Measurements from ENCODE around the gene EYS.
"Not testable (repeated sequence)": the region's sequence is repeated elsewhere in the genome, so short reads cannot be mapped to it uniquely, and the experiment has no call there.

The EYS gene

GRCh38 chr6:63839485-63839884, 1867.5 kb downstream of the EYS start:
- Histone ChIP-seq H3K9ac (ENCODE audit: insufficient read length, low read depth) (no peak overlapping the region), H3K36me3 (ENCODE audit: insufficient read depth, insufficient read length, low read length) (no peaks in the 10 kb centered on the region), H3K4me1 (ENCODE audit: insufficient read depth, insufficient read length) (no peaks in the 10 kb centered on the region), H3K4me3 (ENCODE audit: insufficient read length, low read depth) (no peak overlapping the region), H3K9me3 (ENCODE audit: insufficient read depth, low read length) (no peaks in the 10 kb centered on the region), H3K27me3 (ENCODE audit: insufficient read depth, insufficient read length) (no peaks in the 10 kb centered on the region)
- TF ChIP-seq SUZ12 (IDR thresholded peaks at IDR 0.05; ENCODE audit: extremely low read depth, insufficient read depth, insufficient read length) (no peak), YY1 (IDR thresholded peaks at IDR 0.05; ENCODE audit: insufficient read depth, insufficient read length) (no peak), ZNF274 (IDR thresholded peaks at IDR 0.05; ENCODE audit: low read depth, low read length) (no peak)
- no peak for DNase-seq (ENCODE audit: low read depth, low spot score)

GRCh38 chr6:63828678-63829077, 1878.3 kb downstream of the EYS start:
- H3K9me3 ChIP-seq (ENCODE audit: insufficient read depth, low read length); H3K4me3 ChIP-seq (ENCODE audit: insufficient read length, low read depth); H3K36me3 ChIP-seq (ENCODE audit: insufficient read depth, insufficient read length, low read length): not testable (repeated sequence)

GRCh38 chr6:63824722-63825121, 1882.3 kb downstream of the EYS start:
- H3K9me3 ChIP-seq (ENCODE audit: insufficient read depth, low read length): no peaks in the 10 kb centered on the region
- no peak for TF ChIP-seq SUZ12 (IDR thresholded peaks at IDR 0.05; ENCODE audit: extremely low read depth, insufficient read depth, insufficient read length)
- H3K4me3 ChIP-seq (ENCODE audit: insufficient read length, low read depth): no peak overlapping the region
- H3K27me3 ChIP-seq (ENCODE audit: insufficient read depth, insufficient read length): no peaks in the 10 kb centered on the region
- no peaks in the 10 kb centered on the region for H3K36me3 ChIP-seq (ENCODE audit: insufficient read depth, insufficient read length, low read length)
- no peaks in the 10 kb centered on the region for H3K4me1 ChIP-seq (ENCODE audit: insufficient read depth, insufficient read length)
- no peak for DNase-seq (ENCODE audit: low read depth, low spot score)
- no peak overlapping the region for H3K9ac ChIP-seq (ENCODE audit: insufficient read length, low read depth)

More at GRCh38 chr6:63828678-63829077, 1878.3 kb downstream of the EYS start:
- not testable (repeated sequence) for DNase-seq (ENCODE audit: low read depth, low spot score); H3K9ac ChIP-seq (ENCODE audit: insufficient read length, low read depth); H3K4me1 ChIP-seq (ENCODE audit: insufficient read depth, insufficient read length); H3K27me3 ChIP-seq (ENCODE audit: insufficient read depth, insufficient read length)

- Histone ChIP-seq H3K9ac (ENCODE audit: insufficient read length, low read depth) (no peak overlapping the region), H3K9me3 (ENCODE audit: insufficient read depth, low read length) (no peaks in the 10 kb centered on the region), H3K4me3 (ENCODE audit: insufficient read length, low read depth) (no peak overlapping the region), H3K4me1 (ENCODE audit: insufficient read depth, insufficient read length) (no peaks in the 10 kb centered on the region), H3K27me3 (ENCODE audit: insufficient read depth, insufficient read length) (no peaks in the 10 kb centered on the region), H3K36me3 (ENCODE audit: insufficient read depth, insufficient read length, low read length) (no peaks in the 10 kb centered on the region)
- no peak for TF ChIP-seq YY1 (IDR thresholded peaks at IDR 0.05; ENCODE audit: insufficient read depth, insufficient read length)
- no peak for TF ChIP-seq ZNF274 (IDR thresholded peaks at IDR 0.05; ENCODE audit: low read depth, low read length)
- no peak for TF ChIP-seq SUZ12 (IDR thresholded peaks at IDR 0.05; ENCODE audit: extremely low read depth, insufficient read depth, insufficient read length)
- no peak for DNase-seq (ENCODE audit: low read depth, low spot score)
Observed at GRCh38 chr6:63821442-63821841, 1885.6 kb downstream of the EYS start.

GRCh38 chr6:63819831-63820230, 1887.2 kb downstream of the EYS start:
- Histone ChIP-seq H3K4me3 (ENCODE audit: insufficient read length, low read depth) (no peak overlapping the region), H3K4me1 (ENCODE audit: insufficient read depth, insufficient read length) (no peaks in the 10 kb centered on the region)
- DNase-seq (ENCODE audit: low read depth, low spot score): no peak

GRCh38 chr6:63817492-63818050, 1889.5 kb downstream of the EYS start:
- TF ChIP-seq YY1 (IDR thresholded peaks at IDR 0.05; ENCODE audit: insufficient read depth, insufficient read length) (no peak), ZNF274 (IDR thresholded peaks at IDR 0.05; ENCODE audit: low read depth, low read length) (no peak)
- no peak overlapping the region for H3K4me3 ChIP-seq (ENCODE audit: insufficient read length, low read depth)
- no peaks in the 10 kb centered on the region for H3K4me1 ChIP-seq (ENCODE audit: insufficient read depth, insufficient read length)
- H3K9me3 ChIP-seq (ENCODE audit: insufficient read depth, low read length): no peaks in the 10 kb centered on the region
- H3K36me3 ChIP-seq (ENCODE audit: insufficient read depth, insufficient read length, low read length): no peaks in the 10 kb centered on the region
- no peak for DNase-seq (ENCODE audit: low read depth, low spot score)
- no peak overlapping the region for H3K9ac ChIP-seq (ENCODE audit: insufficient read length, low read depth)
- H3K27me3 ChIP-seq (ENCODE audit: insufficient read depth, insufficient read length): no peaks in the 10 kb centered on the region

More at GRCh38 chr6:63819831-63820230, 1887.2 kb downstream of the EYS start:
- Histone ChIP-seq H3K27me3 (ENCODE audit: insufficient read depth, insufficient read length) (no peaks in the 10 kb centered on the region), H3K36me3 (ENCODE audit: insufficient read depth, insufficient read length, low read length) (no peaks in the 10 kb centered on the region), H3K9me3 (ENCODE audit: insufficient read depth, low read length) (no peaks in the 10 kb centered on the region), H3K9ac (ENCODE audit: insufficient read length, low read depth) (no peak overlapping the region)
- TF ChIP-seq SUZ12 (IDR thresholded peaks at IDR 0.05; ENCODE audit: extremely low read depth, insufficient read depth, insufficient read length) (no peak), ZNF274 (IDR thresholded peaks at IDR 0.05; ENCODE audit: low read depth, low read length) (no peak)

- Histone ChIP-seq H3K4me3 (ENCODE audit: insufficient read length, low read depth) (no peak overlapping the region), H3K36me3 (ENCODE audit: insufficient read depth, insufficient read length, low read length) (no peaks in the 10 kb centered on the region), H3K4me1 (ENCODE audit: insufficient read depth, insufficient read length) (no peaks in the 10 kb centered on the region), H3K27me3 (ENCODE audit: insufficient read depth, insufficient read length) (no peaks in the 10 kb centered on the region), H3K9ac (ENCODE audit: insufficient read length, low read depth) (no peak overlapping the region), H3K9me3 (ENCODE audit: insufficient read depth, low read length) (no peaks in the 10 kb centered on the region)
- TF ChIP-seq SUZ12 (IDR thresholded peaks at IDR 0.05; ENCODE audit: extremely low read depth, insufficient read depth, insufficient read length) (no peak), YY1 (IDR thresholded peaks at IDR 0.05; ENCODE audit: insufficient read depth, insufficient read length) (no peak), ZNF274 (IDR thresholded peaks at IDR 0.05; ENCODE audit: low read depth, low read length) (no peak)
- no peak for DNase-seq (ENCODE audit: low read depth, low spot score)
Observed at GRCh38 chr6:63816982-63817436, 1890.0 kb downstream of the EYS start.

- no peaks in the 10 kb centered on the region for H3K36me3 ChIP-seq (ENCODE audit: insufficient read depth, insufficient read length, low read length)
- no peaks in the 10 kb centered on the region for H3K27me3 ChIP-seq (ENCODE audit: insufficient read depth, insufficient read length)
- DNase-seq (ENCODE audit: low read depth, low spot score): no peak
- H3K4me3 ChIP-seq (ENCODE audit: insufficient read length, low read depth): no peak overlapping the region
- TF ChIP-seq SUZ12 (IDR thresholded peaks at IDR 0.05; ENCODE audit: extremely low read depth, insufficient read depth, insufficient read length) (no peak), ZNF274 (IDR thresholded peaks at IDR 0.05; ENCODE audit: low read depth, low read length) (no peak), YY1 (IDR thresholded peaks at IDR 0.05; ENCODE audit: insufficient read depth, insufficient read length) (no peak)
- H3K9me3 ChIP-seq (ENCODE audit: insufficient read depth, low read length): no peaks in the 10 kb centered on the region
- H3K4me1 ChIP-seq (ENCODE audit: insufficient read depth, insufficient read length): no peaks in the 10 kb centered on the region
- H3K9ac ChIP-seq (ENCODE audit: insufficient read length, low read depth): no peak overlapping the region
Observed at GRCh38 chr6:63816401-63816981, 1890.5 kb downstream of the EYS start.
